ENCODE results near the gene OPA3.

Gene OPA3

GRCh38 chr19:45608948-45609347 lies 24.3 kb upstream of the OPA3 start:
- H3K27ac ChIP-seq (ENCODE audit: insufficient read depth in 1 of 2, low read depth in 1 of 2, low read length in 2 of 2, poor library complexity in 1 of 2, severe bottlenecking in 2 of 2): no peak overlapping the region
- no peak overlapping the region for H3K4me3 ChIP-seq (ENCODE audit: control insufficient read depth in 1 of 7, extremely low read depth in 1 of 7, insufficient read depth in 4 of 7, low read depth in 2 of 7, low read length in 6 of 7)
- no peak for DNase-seq
- peaks cover 0 to 9% (median 8%) of the 10 kb centered on the region in 4 experiments for H3K4me1 ChIP-seq (ENCODE audit: control extremely low read depth in 1 of 4, control insufficient read depth in 4 of 4, insufficient read depth in 4 of 4, low read length in 3 of 4)
- CTCF ChIA-PET: no interaction called here
- POLR2A ChIA-PET: no interaction called here
- peaks cover 0 to 6% (median 0%) of the 10 kb centered on the region in 5 experiments for H3K9me3 ChIP-seq (ENCODE audit: control extremely low read depth in 1 of 5, control insufficient read depth in 4 of 5, insufficient read depth in 2 of 5, low read depth in 1 of 5, low read length in 4 of 5)
- 95% methylated on average over 6 of the region's 6 CpGs for WGBS (ENCODE audit: insufficient coverage)
- H3K27me3 ChIP-seq (replicated peaks in 2 of 5; ENCODE audit: control insufficient read depth in 4 of 5, insufficient read depth in 5 of 5, low read length in 4 of 5): peaks cover 0 to 6% (median 0%) of the 10 kb centered on the region in 5 experiments
- H3K36me3 ChIP-seq (ENCODE audit: control insufficient read depth in 4 of 4, insufficient read depth in 4 of 4, low read length in 3 of 4): peaks cover 9 to 42% (median 21%) of the 10 kb centered on the region in 4 experiments

- DNase-seq: no peak
- Histone ChIP-seq H3K4me1 (ENCODE audit: control extremely low read depth in 1 of 4, control insufficient read depth in 4 of 4, insufficient read depth in 4 of 4, low read length in 3 of 4) (peaks cover 0 to 9% (median 8%) of the 10 kb centered on the region in 4 experiments), H3K4me3 (ENCODE audit: control insufficient read depth in 1 of 7, extremely low read depth in 1 of 7, insufficient read depth in 4 of 7, low read depth in 2 of 7, low read length in 6 of 7) (peak overlapping the region in 3 of 7 experiments; percentile 27 to 61 (median 44)), H3K27me3 (replicated peaks in 2 of 5; ENCODE audit: control insufficient read depth in 4 of 5, insufficient read depth in 5 of 5, low read length in 4 of 5) (peaks cover 0 to 17% (median 7%) of the 10 kb centered on the region in 5 experiments), H3K36me3 (ENCODE audit: control insufficient read depth in 4 of 4, insufficient read depth in 4 of 4, low read length in 3 of 4) (peaks cover 4 to 26% (median 11%) of the 10 kb centered on the region in 4 experiments), H3K9me3 (ENCODE audit: control extremely low read depth in 1 of 5, control insufficient read depth in 4 of 5, insufficient read depth in 2 of 5, low read depth in 1 of 5, low read length in 4 of 5) (peaks cover 0 to 6% (median 0%) of the 10 kb centered on the region in 5 experiments), H3K27ac (ENCODE audit: insufficient read depth in 1 of 2, low read depth in 1 of 2, low read length in 2 of 2, poor library complexity in 1 of 2, severe bottlenecking in 2 of 2) (no peak overlapping the region)
- ChIA-PET POLR2A (no interaction called here), CTCF (interaction anchor here (1.1 to 5.3 kb wide), 4 partner anchors 9 to 34 kb away, joined by 4 to 41 read pairs (median 6); no protein-coding TSS in a partner anchor)
- 21% methylated on average over 27 of the region's 28 CpGs for WGBS (ENCODE audit: insufficient coverage)
Measured at GRCh38 chr19:45607071-45608029, 22.7 kb upstream of the OPA3 start.

- Histone ChIP-seq H3K27me3 (replicated peaks in 2 of 5; ENCODE audit: control insufficient read depth in 4 of 5, insufficient read depth in 5 of 5, low read length in 4 of 5) (peaks cover 0 to 71% (median 33%) of the 10 kb centered on the region in 5 experiments), H3K4me1 (ENCODE audit: control extremely low read depth in 1 of 4, control insufficient read depth in 4 of 4, insufficient read depth in 4 of 4, low read length in 3 of 4) (peaks cover 8 to 29% (median 27%) of the 10 kb centered on the region in 4 experiments), H3K36me3 (ENCODE audit: control insufficient read depth in 4 of 4, insufficient read depth in 4 of 4, low read length in 3 of 4) (no peaks in the 10 kb centered on the region), H3K9me3 (ENCODE audit: control extremely low read depth in 1 of 5, control insufficient read depth in 4 of 5, insufficient read depth in 2 of 5, low read depth in 1 of 5, low read length in 4 of 5) (no peaks in the 10 kb centered on the region), H3K27ac (ENCODE audit: insufficient read depth in 1 of 2, low read depth in 1 of 2, low read length in 2 of 2, poor library complexity in 1 of 2, severe bottlenecking in 2 of 2) (no peak within 1 kb of the TSS), H3K4me3 (ENCODE audit: control insufficient read depth in 1 of 7, extremely low read depth in 1 of 7, insufficient read depth in 4 of 7, low read depth in 2 of 7, low read length in 6 of 7) (no peak within 1 kb of the TSS)
- POLR2A ChIA-PET: no interaction called here
- CTCF ChIA-PET: interaction anchor here (1.3 kb wide), 1 partner anchor 16 kb away, joined by 3 read pairs; no protein-coding TSS in a partner anchor
- 7% methylated on average over 50 of the region's 52 CpGs for WGBS (ENCODE audit: insufficient coverage)
- DNase-seq: peak in 2 of 3 donors; percentile 17 to 25
Measured at GRCh38 chr19:45601524-45602374, 17.1 kb upstream of the OPA3 start, which contains the start of gene GPR4. GPR4 (minus strand) TSS chr19:45602212; CDS start chr19:45591866, 10,346 bp downstream.

- CTCF ChIA-PET: interaction anchor here (1.3 kb wide), 1 partner anchor 16 kb away, joined by 3 read pairs; no protein-coding TSS in a partner anchor
- Histone ChIP-seq H3K27me3 (replicated peaks in 2 of 5; ENCODE audit: control insufficient read depth in 4 of 5, insufficient read depth in 5 of 5, low read length in 4 of 5) (peaks cover 0 to 76% (median 36%) of the 10 kb centered on the region in 5 experiments), H3K4me3 (ENCODE audit: control insufficient read depth in 1 of 7, extremely low read depth in 1 of 7, insufficient read depth in 4 of 7, low read depth in 2 of 7, low read length in 6 of 7) (no peak overlapping the region), H3K36me3 (ENCODE audit: control insufficient read depth in 4 of 4, insufficient read depth in 4 of 4, low read length in 3 of 4) (no peaks in the 10 kb centered on the region), H3K27ac (ENCODE audit: insufficient read depth in 1 of 2, low read depth in 1 of 2, low read length in 2 of 2, poor library complexity in 1 of 2, severe bottlenecking in 2 of 2) (no peak overlapping the region), H3K9me3 (ENCODE audit: control extremely low read depth in 1 of 5, control insufficient read depth in 4 of 5, insufficient read depth in 2 of 5, low read depth in 1 of 5, low read length in 4 of 5) (no peaks in the 10 kb centered on the region), H3K4me1 (ENCODE audit: control extremely low read depth in 1 of 4, control insufficient read depth in 4 of 4, insufficient read depth in 4 of 4, low read length in 3 of 4) (peaks cover 8 to 29% (median 27%) of the 10 kb centered on the region in 4 experiments)
- POLR2A ChIA-PET: no interaction called here
- 28% methylated on average over 3 of the region's 10 CpGs for WGBS (ENCODE audit: insufficient coverage)
- DNase-seq: no peak
Measured at GRCh38 chr19:45601115-45601514, 16.5 kb upstream of the OPA3 start.

- CTCF ChIA-PET: interaction anchor here (1.3 kb wide), 1 partner anchor 15 kb away, joined by 3 read pairs; no protein-coding TSS in a partner anchor
- Histone ChIP-seq H3K4me3 (ENCODE audit: control insufficient read depth in 1 of 7, extremely low read depth in 1 of 7, insufficient read depth in 4 of 7, low read depth in 2 of 7, low read length in 6 of 7) (no peak overlapping the region), H3K9me3 (ENCODE audit: control extremely low read depth in 1 of 5, control insufficient read depth in 4 of 5, insufficient read depth in 2 of 5, low read depth in 1 of 5, low read length in 4 of 5) (no peaks in the 10 kb centered on the region), H3K27ac (ENCODE audit: insufficient read depth in 1 of 2, low read depth in 1 of 2, low read length in 2 of 2, poor library complexity in 1 of 2, severe bottlenecking in 2 of 2) (no peak overlapping the region), H3K36me3 (ENCODE audit: control insufficient read depth in 4 of 4, insufficient read depth in 4 of 4, low read length in 3 of 4) (no peaks in the 10 kb centered on the region), H3K27me3 (replicated peaks in 2 of 5; ENCODE audit: control insufficient read depth in 4 of 5, insufficient read depth in 5 of 5, low read length in 4 of 5) (peaks cover 0 to 83% (median 36%) of the 10 kb centered on the region in 5 experiments), H3K4me1 (ENCODE audit: control extremely low read depth in 1 of 4, control insufficient read depth in 4 of 4, insufficient read depth in 4 of 4, low read length in 3 of 4) (peaks cover 8 to 29% (median 27%) of the 10 kb centered on the region in 4 experiments)
- POLR2A ChIA-PET: no interaction called here
- WGBS (ENCODE audit: insufficient coverage): 79% methylated on average over 4 of the region's 5 CpGs
- peak in 1 of 3 donors; percentile 17 for DNase-seq
Measured at GRCh38 chr19:45600340-45600885, 15.8 kb upstream of the OPA3 start.

GRCh38 chr19:45599286-45599685 lies 14.7 kb upstream of the OPA3 start:
- peaks cover 0 to 83% (median 36%) of the 10 kb centered on the region in 5 experiments for H3K27me3 ChIP-seq (replicated peaks in 2 of 5; ENCODE audit: control insufficient read depth in 4 of 5, insufficient read depth in 5 of 5, low read length in 4 of 5)
- H3K36me3 ChIP-seq (ENCODE audit: control insufficient read depth in 4 of 4, insufficient read depth in 4 of 4, low read length in 3 of 4): no peaks in the 10 kb centered on the region
- H3K9me3 ChIP-seq (ENCODE audit: control extremely low read depth in 1 of 5, control insufficient read depth in 4 of 5, insufficient read depth in 2 of 5, low read depth in 1 of 5, low read length in 4 of 5): no peaks in the 10 kb centered on the region
- H3K27ac ChIP-seq (ENCODE audit: insufficient read depth in 1 of 2, low read depth in 1 of 2, low read length in 2 of 2, poor library complexity in 1 of 2, severe bottlenecking in 2 of 2): no peak overlapping the region
- ChIA-PET POLR2A (interaction anchor here (0.7 kb wide), 1 partner anchor 43 kb away, joined by 4 read pairs; no protein-coding TSS in a partner anchor), CTCF (interaction anchor here (1.1 kb wide), 1 partner anchor 13 kb away, joined by 3 read pairs; no protein-coding TSS in a partner anchor)
- WGBS (ENCODE audit: insufficient coverage): 2% methylated on average over 11 of the region's 13 CpGs
- H3K4me3 ChIP-seq (ENCODE audit: control insufficient read depth in 1 of 7, extremely low read depth in 1 of 7, insufficient read depth in 4 of 7, low read depth in 2 of 7, low read length in 6 of 7): peak overlapping the region in 1 of 7 experiments; percentile 26
- no peak for DNase-seq
- H3K4me1 ChIP-seq (ENCODE audit: control extremely low read depth in 1 of 4, control insufficient read depth in 4 of 4, insufficient read depth in 4 of 4, low read length in 3 of 4): peaks cover 8 to 29% (median 27%) of the 10 kb centered on the region in 4 experiments
